HepG2 (cell line): ENCODE measurements around the gene ANO9. TPM values are rescaled to one million over a fixed set of nuclear protein-coding genes. Genes with fewer than 3 reads are reported as not detected.
A peak's percentile ranks its signal among the peaks of the same experiment; 100 is the strongest.

Source experiments
- ATAC-seq: fragments of 200-7000 bp; cut with Tn5 transposase; 3 replicates; pipeline ENCODE4 v1.9.1; 2020; ENCODE audit warnings: mild to moderate bottlenecking, moderate library complexity
- BruUV-seq: library from RNA; stranded (reverse); fragments of 400-500 nt; replicated peaks from 2 replicates; lab custom pipeline; 2021; lab: Mats Ljungman, UMichigan
- CTCF ChIA-PET: fragments of 300-600 bp; formaldehyde crosslinking; extraction: SDS; loops from one replicate; lab custom pipeline; 2021; ENCODE audit warnings: low total read pairs, inconsistent platforms, low intra/inter-chr PET ratio; lab: Yijun Ruan, JAX
- POLR2A ChIA-PET: fragments of 350-600 bp; sonication (Branson Sonifier 250); formaldehyde crosslinking; loops from one replicate; lab custom pipeline; 2020; ENCODE audit warnings: antibody characterized with exemption, inconsistent platforms; lab: Yijun Ruan, JAX
- DNase-seq: peaks from one replicate; pipeline ENCODE4 v3.0.0-alpha.2; 2015; ENCODE audit warnings: low spot score
- FAIRE-seq: peaks from 3 replicates; lab custom pipeline; 2011; peaks lifted over from hg19 to GRCh38; lab: Jason Lieb, UNC
- H2AFZ ChIP-seq: one replicate; pipeline ENCODE4 v1.6.1; 2011; ENCODE audit warnings: low read length, inconsistent platforms
- H3K27ac ChIP-seq: fragments of 300-600 bp; 3 replicates; pipeline ENCODE4 v1.8.0; 2011; ENCODE audit warnings: mixed run types, mild to moderate bottlenecking, mixed read lengths, low read length, inconsistent platforms; ENCODE audit not compliant: insufficient read depth; ENCODE audit errors: extremely low read length
- H3K27me3 ChIP-seq, 2 experiments: fragments of 200-600 bp in 1 of 2; 2 replicates in 1 of 2; 3 replicates in 1 of 2; pipeline versions ENCODE4 v1.6.0 to v1.8.0; 2011; ENCODE audit warnings: low read length in 2 of 2, mild to moderate bottlenecking in 2 of 2, moderate library complexity in 2 of 2, inconsistent platforms in 1 of 2; ENCODE audit not compliant: insufficient read depth in 2 of 2, control insufficient read depth in 1 of 2
- H3K36me3 ChIP-seq, 2 experiments: fragments of 200-600 bp in 1 of 2; replicated peaks in 1 of 2; 2 replicates in 1 of 2; 3 replicates in 1 of 2; pipeline versions ENCODE4 v1.5.1 to v1.8.0; 2011; ENCODE audit warnings: low read length in 2 of 2, inconsistent platforms in 1 of 2; ENCODE audit not compliant: insufficient read depth in 2 of 2, control insufficient read depth in 1 of 2
- H3K4me1 ChIP-seq: 2 replicates; pipeline ENCODE4 v1.5.1; 2012; ENCODE audit warnings: low read length, inconsistent platforms; ENCODE audit not compliant: insufficient read depth
- H3K4me2 ChIP-seq: 2 replicates; pipeline ENCODE4 v1.6.0; 2011; ENCODE audit warnings: low read depth, low read length, inconsistent platforms
- H3K4me3 ChIP-seq, 3 experiments: fragments of 200-600 bp in 1 of 3; sonication (generic), shearing (Covaris generic) in 1 of 3; replicated peaks in 1 of 3; 2 replicates each; pipeline ENCODE4 v1.5.1; 2011 to 2016; ENCODE audit warnings: low read length in 3 of 3, inconsistent platforms in 2 of 3, low read depth in 2 of 3, mild to moderate bottlenecking in 2 of 3, control low read depth in 1 of 3, mixed read lengths in 1 of 3; ENCODE audit not compliant: insufficient read depth in 1 of 3
- H3K79me2 ChIP-seq: one replicate; pipeline ENCODE4 v1.6.1; 2011; ENCODE audit warnings: low read length, inconsistent platforms; ENCODE audit not compliant: insufficient read depth
- H3K9ac ChIP-seq: 2 replicates; pipeline ENCODE4 v1.6.0; 2011; ENCODE audit warnings: mild to moderate bottlenecking, low read depth, low read length, inconsistent platforms; ENCODE audit not compliant: insufficient read depth
- H3K9me3 ChIP-seq: 2 replicates; pipeline ENCODE4 v1.5.1; 2012; ENCODE audit warnings: mild to moderate bottlenecking, low read length
- H4K20me1 ChIP-seq: 2 replicates; pipeline ENCODE4 v1.6.0; 2011; ENCODE audit warnings: inconsistent platforms, mild to moderate bottlenecking, low read length, moderate library complexity; ENCODE audit not compliant: insufficient read depth
- CHD2 ChIP-seq: IDR thresholded peaks from 2 replicates; pipeline ENCODE4 v1.6.1; 2011; ENCODE audit warnings: low read depth, low read length, improper control_type of control experiment
- FOSL2 ChIP-seq: sonication (generic); formaldehyde crosslinking; IDR thresholded peaks from 2 replicates; pipeline ENCODE4 v1.4.0; 2020; ENCODE audit warnings: missing genetic modification reagents
- FOXO1 ChIP-seq: sonication (generic); formaldehyde crosslinking; IDR thresholded peaks from 2 replicates; pipeline ENCODE4 v1.4.0; 2020; ENCODE audit warnings: missing genetic modification reagents
- HIVEP1 ChIP-seq: sonication (generic); formaldehyde crosslinking; IDR thresholded peaks from 2 replicates; pipeline ENCODE4 v1.4.0; 2020; ENCODE audit warnings: mild to moderate bottlenecking, missing genetic modification reagents
- NONO ChIP-seq, 2 experiments: fragments of 450-650 bp in 1 of 2; sonication (generic) in 1 of 2; formaldehyde crosslinking in 1 of 2; IDR thresholded peaks in 1 of 2; conservative IDR thresholded peaks in 1 of 2; 2 replicates each; pipeline versions ENCODE4 v1.6.1 to v1.8.0; 2017 to 2022; ENCODE audit warnings: mild to moderate bottlenecking in 1 of 2, missing genetic modification reagents in 1 of 2, moderate library complexity in 1 of 2
- RARG ChIP-seq: sonication (generic); formaldehyde crosslinking; IDR thresholded peaks from 2 replicates; pipeline ENCODE4 v1.4.0; 2020; ENCODE audit warnings: low read depth, mild to moderate bottlenecking, missing genetic modification reagents
- REXO4 ChIP-seq: sonication (generic); formaldehyde crosslinking; IDR thresholded peaks from 2 replicates; pipeline ENCODE4 v1.8.0; 2022; ENCODE audit warnings: missing genetic modification reagents, mild to moderate bottlenecking, borderline replicate concordance
- SIN3B ChIP-seq: fragments of 150-350 bp; IDR thresholded peaks from 2 replicates; pipeline ENCODE4 v1.6.1; 2014; ENCODE audit warnings: low read length
- ZNF260 ChIP-seq: sonication (generic); formaldehyde crosslinking; IDR thresholded peaks from 2 replicates; pipeline ENCODE4 v1.4.0; 2020; ENCODE audit warnings: missing genetic modification reagents, low read depth, mild to moderate bottlenecking, borderline replicate concordance
- ZNF382 ChIP-seq: sonication (generic); formaldehyde crosslinking; IDR thresholded peaks from 2 replicates; pipeline ENCODE4 v1.5.0; 2020; ENCODE audit warnings: missing genetic modification reagents, mild to moderate bottlenecking, borderline replicate concordance
- ZNF432 ChIP-seq: sonication (generic); formaldehyde crosslinking; IDR thresholded peaks from 2 replicates; pipeline ENCODE4 v1.5.0; 2020; ENCODE audit warnings: missing genetic modification reagents, mild to moderate bottlenecking, borderline replicate concordance
- ZNF616 ChIP-seq: sonication (generic); formaldehyde crosslinking; IDR thresholded peaks from 2 replicates; pipeline ENCODE4 v1.5.0; 2020; ENCODE audit warnings: low read depth, mild to moderate bottlenecking, missing genetic modification reagents
- ZNF672 ChIP-seq: sonication (generic); formaldehyde crosslinking; IDR thresholded peaks from 2 replicates; pipeline ENCODE4 v1.8.1; 2022; ENCODE audit warnings: missing genetic modification reagents
- WGBS: methylation state at CpG from one replicate; pipeline ENCODE4 v1.1.6; 2017; ENCODE audit warnings: low lambda C conversion rate; 5-methylcytosine and 5-hydroxymethylcytosine counted together
- in situ Hi-C: cut with HindIII; loops from 2 replicates; pipeline ENCODE4 v1.10.0; 2017; ENCODE audit warnings: low pct_unique_long_range_greater_than_20kb; ENCODE audit not compliant: extremely low pct_ligation_motif_present
- intact Hi-C: fragments of 100-400 bp; cut with micrococcal nuclease; formaldehyde crosslinking; loops from one replicate; pipeline ENCODE4 v1.10.0; 2022; ENCODE audit not compliant: unreplicated experiment
- polyA plus RNA-seq, 8 experiments: library from polyadenylated mRNA; depleted of rRNA in 3 of 8; stranded (reverse) in 7 of 8; unstranded in 1 of 8; fragments of >200 nt; fragmentation: Illumina TruSeq in 4 of 8; extraction: Trizol in 4 of 8; gene quantifications; 2 replicates each; pipeline versions ENCODE4 v1.2.1 to v1.2.3, GENCODE V29; 2011 to 2016; ENCODE audit warnings: low read depth in 4 of 8, missing spikeins in 1 of 8, mixed read lengths in 1 of 8; ENCODE audit not compliant: insufficient read depth in 1 of 8
- total RNA-seq, 5 experiments: library from RNA; depleted of rRNA; stranded (reverse); fragments of >200 nt; fragmentation: Illumina TruSeq; extraction: Trizol; gene quantifications; 2 replicates each; pipeline ENCODE4 v1.2.3, GENCODE V29; 2016; ENCODE audit warnings: low read depth in 1 of 5
- TF ChIP-seq, protein P1 (sequence below): sonication (generic); formaldehyde crosslinking; IDR thresholded peaks from one replicate; pipeline ENCODE4 v1.5.1; 2020; ENCODE audit warnings: mild to moderate bottlenecking, missing genetic modification reagents; ENCODE audit errors: not compliant biosample characterization
- TF ChIP-seq, protein P2 (sequence below): sonication (generic); formaldehyde crosslinking; conservative IDR thresholded peaks from 2 replicates; pipeline ENCODE4 v1.4.0; 2020; ENCODE audit warnings: missing genetic modification reagents

Gene ANO9
- total and polyA plus RNA-seq, 2 of the 13 experiments (the other 11 are each of a cell fraction or from before 2014, with no cell fraction given): 8.9 to 14.3 TPM

DNA sequence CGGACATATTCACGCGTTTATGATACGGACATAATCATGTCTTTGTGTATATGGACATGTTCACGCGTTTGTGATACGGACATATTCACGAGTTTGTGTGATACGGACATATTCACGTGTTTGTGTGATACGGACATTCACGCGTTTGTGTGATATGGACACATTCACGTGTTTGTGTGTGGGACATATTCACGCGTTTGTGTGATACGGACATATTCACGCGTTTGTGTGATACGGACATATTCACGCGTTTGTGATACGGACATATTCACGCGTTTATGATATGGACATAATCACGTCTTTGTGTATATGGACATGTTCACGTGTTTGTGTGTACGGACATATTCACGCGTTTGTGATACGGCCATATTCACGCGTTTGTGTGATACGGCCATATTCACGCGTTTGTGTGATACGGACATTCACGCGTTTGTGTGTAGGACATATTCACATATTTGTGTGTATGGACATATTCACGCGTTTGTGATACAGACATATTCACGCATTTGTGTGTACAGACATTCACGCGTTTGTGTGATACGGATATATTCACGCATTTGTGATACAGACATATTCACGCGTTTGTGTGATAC lies 33.2 kb upstream of the ANO9 start:
- 98% methylated on average over 48 of the region's 48 CpGs for WGBS
- H3K4me2 ChIP-seq: no peak overlapping the region
- in situ Hi-C loops: no loop called here
- ATAC-seq: no peak
- no peaks in the 10 kb centered on the region for H3K9me3 ChIP-seq
- no peaks in the 10 kb centered on the region for H3K27me3 ChIP-seq
- peaks cover 13% of the 10 kb centered on the region for H3K79me2 ChIP-seq
- no TSS peak for BruUV-seq
- ChIA-PET CTCF (no interaction called here), POLR2A (interaction anchor here (1.3 kb wide), 1 partner anchor 32 kb away, joined by 4 read pairs; no protein-coding TSS in a partner anchor)
- H3K27ac ChIP-seq: no peak overlapping the region
- H3K4me3 ChIP-seq: no peak overlapping the region
- no peaks in the 10 kb centered on the region for H4K20me1 ChIP-seq
- no peak overlapping the region for H2AFZ ChIP-seq
- TF ChIP-seq SIN3B: no peak
- no peak for TF ChIP-seq ZNF260 (CRISPR knock-in tag)
- TF ChIP-seq, protein P1, sequence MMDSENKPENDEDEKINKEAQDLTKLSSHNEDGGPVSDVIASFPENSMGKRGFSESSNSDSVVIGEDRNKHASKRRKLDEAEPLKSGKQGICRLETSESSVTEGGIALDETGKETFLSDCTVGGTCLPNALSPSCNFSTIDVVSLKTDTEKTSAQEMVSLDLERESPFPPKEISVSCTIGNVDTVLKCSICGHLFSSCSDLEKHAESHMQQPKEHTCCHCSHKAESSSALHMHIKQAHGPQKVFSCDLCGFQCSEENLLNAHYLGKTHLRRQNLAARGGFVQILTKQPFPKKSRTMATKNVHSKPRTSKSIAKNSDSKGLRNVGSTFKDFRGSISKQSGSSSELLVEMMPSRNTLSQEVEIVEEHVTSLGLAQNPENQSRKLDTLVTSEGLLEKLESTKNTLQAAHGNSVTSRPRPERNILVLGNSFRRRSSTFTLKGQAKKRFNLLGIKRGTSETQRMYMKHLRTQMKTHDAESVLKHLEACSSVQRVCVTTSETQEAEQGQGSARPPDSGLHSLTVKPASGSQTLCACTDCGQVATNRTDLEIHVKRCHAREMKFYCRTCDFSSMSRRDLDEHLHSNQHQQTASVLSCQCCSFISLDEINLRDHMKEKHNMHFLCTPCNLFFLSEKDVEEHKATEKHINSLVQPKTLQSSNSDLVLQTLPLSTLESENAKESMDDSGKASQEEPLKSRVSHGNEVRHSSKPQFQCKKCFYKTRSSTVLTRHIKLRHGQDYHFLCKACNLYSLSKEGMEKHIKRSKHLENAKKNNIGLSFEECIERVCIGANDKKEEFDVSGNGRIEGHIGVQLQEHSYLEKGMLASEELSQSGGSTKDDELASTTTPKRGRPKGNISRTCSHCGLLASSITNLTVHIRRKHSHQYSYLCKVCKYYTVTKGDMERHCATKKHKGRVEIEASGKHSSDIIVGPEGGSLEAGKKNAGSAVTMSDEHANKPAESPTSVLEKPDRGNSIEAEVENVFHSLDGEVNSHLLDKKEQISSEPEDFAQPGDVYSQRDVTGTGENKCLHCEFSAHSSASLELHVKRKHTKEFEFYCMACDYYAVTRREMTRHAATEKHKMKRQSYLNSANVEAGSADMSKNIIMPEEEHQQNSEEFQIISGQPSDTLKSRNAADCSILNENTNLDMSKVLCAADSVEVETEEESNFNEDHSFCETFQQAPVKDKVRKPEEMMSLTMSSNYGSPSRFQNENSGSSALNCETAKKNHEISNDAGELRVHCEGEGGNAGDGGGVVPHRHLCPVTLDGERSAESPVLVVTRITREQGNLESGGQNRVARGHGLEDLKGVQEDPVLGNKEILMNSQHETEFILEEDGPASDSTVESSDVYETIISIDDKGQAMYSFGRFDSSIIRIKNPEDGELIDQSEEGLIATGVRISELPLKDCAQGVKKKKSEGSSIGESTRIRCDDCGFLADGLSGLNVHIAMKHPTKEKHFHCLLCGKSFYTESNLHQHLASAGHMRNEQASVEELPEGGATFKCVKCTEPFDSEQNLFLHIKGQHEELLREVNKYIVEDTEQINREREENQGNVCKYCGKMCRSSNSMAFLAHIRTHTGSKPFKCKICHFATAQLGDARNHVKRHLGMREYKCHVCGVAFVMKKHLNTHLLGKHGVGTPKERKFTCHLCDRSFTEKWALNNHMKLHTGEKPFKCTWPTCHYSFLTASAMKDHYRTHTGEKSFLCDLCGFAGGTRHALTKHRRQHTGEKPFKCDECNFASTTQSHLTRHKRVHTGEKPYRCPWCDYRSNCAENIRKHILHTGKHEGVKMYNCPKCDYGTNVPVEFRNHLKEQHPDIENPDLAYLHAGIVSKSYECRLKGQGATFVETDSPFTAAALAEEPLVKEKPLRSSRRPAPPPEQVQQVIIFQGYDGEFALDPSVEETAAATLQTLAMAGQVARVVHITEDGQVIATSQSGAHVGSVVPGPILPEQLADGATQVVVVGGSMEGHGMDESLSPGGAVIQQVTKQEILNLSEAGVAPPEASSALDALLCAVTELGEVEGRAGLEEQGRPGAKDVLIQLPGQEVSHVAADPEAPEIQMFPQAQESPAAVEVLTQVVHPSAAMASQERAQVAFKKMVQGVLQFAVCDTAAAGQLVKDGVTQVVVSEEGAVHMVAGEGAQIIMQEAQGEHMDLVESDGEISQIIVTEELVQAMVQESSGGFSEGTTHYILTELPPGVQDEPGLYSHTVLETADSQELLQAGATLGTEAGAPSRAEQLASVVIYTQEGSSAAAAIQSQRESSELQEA: no peak
- no peak for TF ChIP-seq ZNF382 (CRISPR knock-in tag)
- TF ChIP-seq HIVEP1 (CRISPR knock-in tag): no peak
- TF ChIP-seq NONO (IDR thresholded peaks at IDR 0.05): no peak
- no peak for TF ChIP-seq NONO (CRISPR knock-in tag; conservative IDR thresholded peaks at IDR 0.05)
- TF ChIP-seq, protein P2, sequence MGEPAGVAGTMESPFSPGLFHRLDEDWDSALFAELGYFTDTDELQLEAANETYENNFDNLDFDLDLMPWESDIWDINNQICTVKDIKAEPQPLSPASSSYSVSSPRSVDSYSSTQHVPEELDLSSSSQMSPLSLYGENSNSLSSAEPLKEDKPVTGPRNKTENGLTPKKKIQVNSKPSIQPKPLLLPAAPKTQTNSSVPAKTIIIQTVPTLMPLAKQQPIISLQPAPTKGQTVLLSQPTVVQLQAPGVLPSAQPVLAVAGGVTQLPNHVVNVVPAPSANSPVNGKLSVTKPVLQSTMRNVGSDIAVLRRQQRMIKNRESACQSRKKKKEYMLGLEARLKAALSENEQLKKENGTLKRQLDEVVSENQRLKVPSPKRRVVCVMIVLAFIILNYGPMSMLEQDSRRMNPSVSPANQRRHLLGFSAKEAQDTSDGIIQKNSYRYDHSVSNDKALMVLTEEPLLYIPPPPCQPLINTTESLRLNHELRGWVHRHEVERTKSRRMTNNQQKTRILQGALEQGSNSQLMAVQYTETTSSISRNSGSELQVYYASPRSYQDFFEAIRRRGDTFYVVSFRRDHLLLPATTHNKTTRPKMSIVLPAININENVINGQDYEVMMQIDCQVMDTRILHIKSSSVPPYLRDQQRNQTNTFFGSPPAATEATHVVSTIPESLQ (CRISPR knock-in tag): no peak
- no peak for TF ChIP-seq RARG (CRISPR knock-in tag)
- TF ChIP-seq ZNF616: no peak
- TF ChIP-seq ZNF432 (CRISPR knock-in tag): no peak
- no peak for TF ChIP-seq CHD2
- TF ChIP-seq FOSL2 (CRISPR knock-in tag): no peak
- no peak for TF ChIP-seq ZNF672 (CRISPR knock-in tag)
- no peak for TF ChIP-seq FOXO1 (CRISPR knock-in tag)
- no peak for TF ChIP-seq REXO4 (CRISPR knock-in tag)
- FAIRE-seq: peak; percentile 62
- intact Hi-C loops: no loop called here
- H3K4me1 ChIP-seq: peaks cover 4% of the 10 kb centered on the region
- DNase-seq: no peak
- H3K9ac ChIP-seq: no peak overlapping the region
- H3K36me3 ChIP-seq: peaks cover 1 to 8% of the 10 kb centered on the region in 2 experiments; a peak in 3 of 5 replicates
